ENCODE data around the gene IGF2R. TPM values are rescaled to one million over a fixed set of nuclear protein-coding genes. Genes with fewer than 3 reads are reported as not detected.

Gene IGF2R
- total and polyA plus RNA-seq, 2 donors (not counting 1 experiment from before 2014, with no cell fraction given), result 9.5 to 53.3 TPM

- 83% methylated on average over 1 of the region's 4 CpGs for WGBS (ENCODE audit: insufficient coverage)
- Histone ChIP-seq H3K9ac (ENCODE audit: low read length) (no peak overlapping the region), H4K20me1 (ENCODE audit: control insufficient read depth, insufficient read depth, low read length, poor library complexity, severe bottlenecking) (no peaks in the 10 kb centered on the region), H3K9me3 (ENCODE audit: control extremely low read depth in 1 of 3, control insufficient read depth in 2 of 3, insufficient read depth in 1 of 3, low read length in 2 of 3) (no peaks in the 10 kb centered on the region), H3K27ac (ENCODE audit: low read length in 2 of 2) (no peak overlapping the region), H3K4me3 (ENCODE audit: control extremely low read depth in 1 of 5, extremely low read depth in 1 of 5, insufficient read depth in 1 of 5, low read depth in 2 of 5, low read length in 4 of 5) (no peak overlapping the region), H3K79me2 (ENCODE audit: control insufficient read depth, insufficient read depth, low read length) (no peaks in the 10 kb centered on the region), H3K36me3 (replicated peaks in 1 of 2; ENCODE audit: control extremely low read depth in 1 of 2, control insufficient read depth in 1 of 2, extremely low read depth in 1 of 2, insufficient read depth in 2 of 2, low read length in 1 of 2) (peaks cover 0 to 24% of the 10 kb centered on the region in 2 experiments), H3K27me3 (replicated peaks in 1 of 4; ENCODE audit: control extremely low read depth in 1 of 4, control insufficient read depth in 3 of 4, insufficient read depth in 4 of 4, low read length in 3 of 4) (no peaks in the 10 kb centered on the region), H3K4me2 (replicated peaks; ENCODE audit: low read depth, low read length, poor library complexity, severe bottlenecking) (no peak overlapping the region), H2AFZ (ENCODE audit: insufficient read depth, low read depth, low read length, poor library complexity, severe bottlenecking) (no peak overlapping the region), H3K4me1 (ENCODE audit: control insufficient read depth in 2 of 2, insufficient read depth in 2 of 2, low read length in 2 of 2) (no peaks in the 10 kb centered on the region)
- POLR2A ChIA-PET, result no interaction called here
- H3K4me1 Mint-ChIP-seq, result no peaks in the 10 kb centered on the region
- CTCF ChIA-PET, result interaction anchor here (0.7 kb wide), 1 partner anchor 243 kb away, joined by 3 read pairs; no protein-coding TSS in a partner anchor
- no peak for ATAC-seq (ENCODE audit: low read depth)
- H3K27ac Mint-ChIP-seq, result no peak overlapping the region
- TF ChIP-seq EZH2 (IDR thresholded peaks at IDR 0.05; ENCODE audit: borderline replicate concordance, insufficient read depth, low read depth, low read length, poor library complexity, severe bottlenecking) (no peak), CTCF (IDR thresholded peaks at IDR 0.05) (no peak)
- DNase-seq, result no peak
- H3K27me3 Mint-ChIP-seq, result no peaks in the 10 kb centered on the region
- intact Hi-C loops (cut with micrococcal nuclease), result no loop called here
- no peaks in the 10 kb centered on the region for H3K9me3 Mint-ChIP-seq (ENCODE audit: insufficient read depth)
- H3K4me3 Mint-ChIP-seq, result no peak overlapping the region
These were observed 137.8 kb downstream of the IGF2R start for GRCh38 chr6:160106701-160107100.

- H3K9me3 Mint-ChIP-seq (ENCODE audit: insufficient read depth), result no peaks in the 10 kb centered on the region
- H3K4me3 ChIP-seq (ENCODE audit: control extremely low read depth in 1 of 5, extremely low read depth in 1 of 5, insufficient read depth in 1 of 5, low read depth in 2 of 5, low read length in 4 of 5), result no peak overlapping the region
- CTCF ChIA-PET, result no interaction called here
- no peaks in the 10 kb centered on the region for H3K79me2 ChIP-seq (ENCODE audit: control insufficient read depth, insufficient read depth, low read length)
- POLR2A ChIA-PET, result no interaction called here
- H3K4me1 Mint-ChIP-seq, result no peaks in the 10 kb centered on the region
- no peaks in the 10 kb centered on the region for H3K4me1 ChIP-seq (ENCODE audit: control insufficient read depth in 2 of 2, insufficient read depth in 2 of 2, low read length in 2 of 2)
- H3K4me3 Mint-ChIP-seq, result no peak overlapping the region
- DNase-seq (no peak), ATAC-seq (ENCODE audit: low read depth) (no peak)
- intact Hi-C loops (cut with micrococcal nuclease), result no loop called here
- 96% methylated on average over 5 of the region's 5 CpGs for WGBS (ENCODE audit: insufficient coverage)
- no peak overlapping the region for H3K27ac Mint-ChIP-seq
- no peaks in the 10 kb centered on the region for H3K9me3 ChIP-seq (ENCODE audit: control extremely low read depth in 1 of 3, control insufficient read depth in 2 of 3, insufficient read depth in 1 of 3, low read length in 2 of 3)
- H2AFZ ChIP-seq (ENCODE audit: insufficient read depth, low read depth, low read length, poor library complexity, severe bottlenecking), result no peak overlapping the region
- no peak overlapping the region for H3K4me2 ChIP-seq (replicated peaks; ENCODE audit: low read depth, low read length, poor library complexity, severe bottlenecking)
- H3K9ac ChIP-seq (ENCODE audit: low read length), result no peak overlapping the region
- H3K36me3 ChIP-seq (replicated peaks in 1 of 2; ENCODE audit: control extremely low read depth in 1 of 2, control insufficient read depth in 1 of 2, extremely low read depth in 1 of 2, insufficient read depth in 2 of 2, low read length in 1 of 2), result peaks cover 0 to 18% of the 10 kb centered on the region in 2 experiments
- TF ChIP-seq CTCF (IDR thresholded peaks at IDR 0.05) (no peak), EZH2 (IDR thresholded peaks at IDR 0.05; ENCODE audit: borderline replicate concordance, insufficient read depth, low read depth, low read length, poor library complexity, severe bottlenecking) (no peak)
- H3K27me3 Mint-ChIP-seq, result no peaks in the 10 kb centered on the region
- no peaks in the 10 kb centered on the region for H4K20me1 ChIP-seq (ENCODE audit: control insufficient read depth, insufficient read depth, low read length, poor library complexity, severe bottlenecking)
- no peak overlapping the region for H3K27ac ChIP-seq (ENCODE audit: low read length in 2 of 2)
- no peaks in the 10 kb centered on the region for H3K27me3 ChIP-seq (replicated peaks in 1 of 4; ENCODE audit: control extremely low read depth in 1 of 4, control insufficient read depth in 3 of 4, insufficient read depth in 4 of 4, low read length in 3 of 4)
These were observed 139.2 kb downstream of the IGF2R start for GRCh38 chr6:160108077-160108476.
